ENCODE data around the gene SLC6A19.

Gene SLC6A19

DNA sequence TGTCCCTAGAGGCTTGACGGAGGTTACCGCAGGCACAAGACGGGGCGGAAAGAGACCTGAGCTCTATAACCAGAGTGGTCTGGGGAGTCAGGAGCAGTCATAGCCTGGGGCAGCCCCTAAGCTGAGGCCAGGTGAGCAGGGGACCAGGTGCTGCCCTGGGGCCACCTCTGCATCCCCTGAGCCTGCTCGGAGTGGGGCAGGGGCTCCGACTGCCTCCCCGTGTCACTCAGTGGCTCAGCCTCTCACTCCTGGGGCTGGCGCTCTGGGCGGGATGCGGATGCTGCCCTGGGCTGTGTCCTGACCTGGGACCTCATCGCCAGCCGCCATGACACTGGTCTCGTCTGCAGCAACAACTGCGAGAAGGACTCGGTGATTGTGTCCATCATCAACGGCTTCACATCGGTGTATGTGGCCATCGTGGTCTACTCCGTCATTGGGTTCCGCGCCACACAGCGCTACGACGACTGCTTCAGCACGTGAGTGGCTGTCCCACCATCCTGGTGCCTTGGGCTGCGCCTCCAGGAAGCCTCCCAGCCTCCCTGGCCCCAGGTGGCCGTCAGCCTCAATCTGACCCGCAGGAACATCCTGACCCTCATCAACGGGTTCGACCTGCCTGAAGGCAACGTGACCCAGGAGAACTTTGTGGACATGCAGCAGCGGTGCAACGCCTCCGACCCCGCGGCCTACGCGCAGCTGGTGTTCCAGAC, 15.0 kb downstream of the SLC6A19 start:
- in situ Hi-C loops (cut with MboI; ENCODE audit: low pct_unique_long_range_greater_than_20kb, low sequenced_read_pairs, unreplicated experiment): no loop called here
- TF ChIP-seq, protein P1, sequence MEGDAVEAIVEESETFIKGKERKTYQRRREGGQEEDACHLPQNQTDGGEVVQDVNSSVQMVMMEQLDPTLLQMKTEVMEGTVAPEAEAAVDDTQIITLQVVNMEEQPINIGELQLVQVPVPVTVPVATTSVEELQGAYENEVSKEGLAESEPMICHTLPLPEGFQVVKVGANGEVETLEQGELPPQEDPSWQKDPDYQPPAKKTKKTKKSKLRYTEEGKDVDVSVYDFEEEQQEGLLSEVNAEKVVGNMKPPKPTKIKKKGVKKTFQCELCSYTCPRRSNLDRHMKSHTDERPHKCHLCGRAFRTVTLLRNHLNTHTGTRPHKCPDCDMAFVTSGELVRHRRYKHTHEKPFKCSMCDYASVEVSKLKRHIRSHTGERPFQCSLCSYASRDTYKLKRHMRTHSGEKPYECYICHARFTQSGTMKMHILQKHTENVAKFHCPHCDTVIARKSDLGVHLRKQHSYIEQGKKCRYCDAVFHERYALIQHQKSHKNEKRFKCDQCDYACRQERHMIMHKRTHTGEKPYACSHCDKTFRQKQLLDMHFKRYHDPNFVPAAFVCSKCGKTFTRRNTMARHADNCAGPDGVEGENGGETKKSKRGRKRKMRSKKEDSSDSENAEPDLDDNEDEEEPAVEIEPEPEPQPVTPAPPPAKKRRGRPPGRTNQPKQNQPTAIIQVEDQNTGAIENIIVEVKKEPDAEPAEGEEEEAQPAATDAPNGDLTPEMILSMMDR (IDR thresholded peaks at IDR 0.05; ENCODE audit: extremely low read depth, insufficient read depth, missing control alignments): no peak

DNA sequence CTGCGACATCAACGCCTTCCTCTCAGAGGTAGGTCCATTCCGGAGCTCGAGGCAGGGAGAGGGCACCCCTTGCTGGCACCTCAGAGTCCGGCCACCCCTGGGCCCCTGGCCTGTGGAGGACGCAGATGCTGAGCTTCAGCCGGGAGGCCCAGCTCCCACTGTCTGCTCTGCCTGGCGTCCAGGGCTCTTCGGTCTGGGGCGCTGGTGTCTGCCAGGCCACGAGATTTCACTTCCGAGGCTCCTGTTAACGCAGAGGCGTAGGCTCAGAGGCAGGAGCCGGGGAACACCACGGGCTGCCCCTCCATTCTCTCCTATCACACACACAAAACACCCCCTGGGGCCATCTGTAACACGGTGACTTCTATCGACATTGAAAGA, 15.5 kb downstream of the SLC6A19 start:
- TF ChIP-seq, protein P1 (IDR thresholded peaks at IDR 0.05; ENCODE audit: extremely low read depth, insufficient read depth, missing control alignments): no peak
- in situ Hi-C loops (cut with MboI; ENCODE audit: low pct_unique_long_range_greater_than_20kb, low sequenced_read_pairs, unreplicated experiment): no loop called here

More for the DNA sequence above, 15.0 kb downstream of the SLC6A19 start:
- DNase-seq (ENCODE audit: low spot score): no peak

DNA sequence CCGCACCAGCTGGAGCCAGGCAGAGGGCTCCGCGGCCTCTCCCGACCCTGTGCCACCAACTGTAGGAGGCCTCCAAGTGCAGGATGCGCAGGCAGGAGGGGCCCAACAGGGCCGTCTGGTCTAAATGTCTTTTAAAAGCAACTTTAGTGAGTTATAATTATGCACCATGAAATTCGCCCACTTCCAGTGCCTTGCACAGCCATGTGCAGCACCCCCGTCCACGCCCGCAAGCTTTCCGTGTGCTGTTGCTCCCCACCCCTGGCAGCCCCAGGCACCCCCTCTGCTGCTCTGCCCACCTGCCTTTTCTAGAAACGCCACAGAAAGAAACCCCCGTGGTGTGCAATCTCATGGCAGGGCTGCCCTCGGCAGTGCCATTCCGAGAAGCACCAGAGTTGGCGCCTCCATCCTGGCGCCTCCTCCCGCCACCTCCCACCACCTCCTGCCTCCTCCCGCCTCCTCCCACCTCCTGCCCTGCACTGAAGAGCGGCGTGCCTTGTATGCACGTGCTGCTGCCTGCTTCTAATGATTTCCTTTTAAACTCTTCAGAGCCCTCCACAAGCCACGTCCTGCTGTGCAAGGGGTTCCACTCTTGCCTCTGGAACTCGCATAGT, 16.3 kb downstream of the SLC6A19 start:
- in situ Hi-C loops (cut with MboI; ENCODE audit: low pct_unique_long_range_greater_than_20kb, low sequenced_read_pairs, unreplicated experiment): no loop called here
- TF ChIP-seq, protein P1 (IDR thresholded peaks at IDR 0.05; ENCODE audit: extremely low read depth, insufficient read depth, missing control alignments): no peak
- DNase-seq (ENCODE audit: low spot score): no peak

More for the DNA sequence above, 15.5 kb downstream of the SLC6A19 start:
- no peak for DNase-seq (ENCODE audit: low spot score)

DNA sequence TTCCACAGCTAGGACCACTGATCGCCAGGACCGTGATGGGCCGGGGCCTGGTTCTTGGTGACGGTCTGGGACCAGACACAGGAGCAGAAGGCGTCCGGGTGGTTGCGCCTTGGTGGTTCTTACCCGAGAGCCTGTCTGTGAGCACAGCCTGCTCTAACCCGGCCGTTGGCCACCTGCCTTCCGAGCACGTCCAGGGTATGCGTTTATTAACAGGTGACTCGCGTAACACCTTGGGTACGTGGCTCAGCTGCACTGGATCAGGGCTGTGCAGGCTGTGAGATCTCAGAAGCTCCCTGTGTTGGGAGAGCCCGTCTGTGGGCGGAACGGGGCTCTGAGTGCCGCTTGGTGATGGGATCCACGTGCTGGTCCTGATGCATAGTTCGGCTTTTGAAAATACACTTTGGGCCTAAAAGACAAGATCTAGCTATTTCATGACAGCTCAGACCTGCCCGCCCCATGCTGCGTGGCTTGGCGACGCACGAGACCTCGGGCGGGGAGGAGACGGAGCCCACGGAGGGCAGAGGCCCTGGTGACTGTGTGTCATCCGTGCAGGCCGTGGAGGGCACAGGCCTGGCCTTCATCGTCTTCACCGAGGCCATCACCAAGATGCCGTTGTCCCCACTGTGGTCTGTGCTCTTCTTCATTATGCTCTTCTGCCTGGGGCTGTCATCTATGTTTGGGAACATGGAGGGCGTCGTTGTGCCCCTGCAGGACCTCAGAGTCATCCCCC, 17.1 kb downstream of the SLC6A19 start:
- no peak for DNase-seq (ENCODE audit: low spot score)
- TF ChIP-seq, protein P1 (IDR thresholded peaks at IDR 0.05; ENCODE audit: extremely low read depth, insufficient read depth, missing control alignments): no peak
- in situ Hi-C loops (cut with MboI; ENCODE audit: low pct_unique_long_range_greater_than_20kb, low sequenced_read_pairs, unreplicated experiment): no loop called here

DNA sequence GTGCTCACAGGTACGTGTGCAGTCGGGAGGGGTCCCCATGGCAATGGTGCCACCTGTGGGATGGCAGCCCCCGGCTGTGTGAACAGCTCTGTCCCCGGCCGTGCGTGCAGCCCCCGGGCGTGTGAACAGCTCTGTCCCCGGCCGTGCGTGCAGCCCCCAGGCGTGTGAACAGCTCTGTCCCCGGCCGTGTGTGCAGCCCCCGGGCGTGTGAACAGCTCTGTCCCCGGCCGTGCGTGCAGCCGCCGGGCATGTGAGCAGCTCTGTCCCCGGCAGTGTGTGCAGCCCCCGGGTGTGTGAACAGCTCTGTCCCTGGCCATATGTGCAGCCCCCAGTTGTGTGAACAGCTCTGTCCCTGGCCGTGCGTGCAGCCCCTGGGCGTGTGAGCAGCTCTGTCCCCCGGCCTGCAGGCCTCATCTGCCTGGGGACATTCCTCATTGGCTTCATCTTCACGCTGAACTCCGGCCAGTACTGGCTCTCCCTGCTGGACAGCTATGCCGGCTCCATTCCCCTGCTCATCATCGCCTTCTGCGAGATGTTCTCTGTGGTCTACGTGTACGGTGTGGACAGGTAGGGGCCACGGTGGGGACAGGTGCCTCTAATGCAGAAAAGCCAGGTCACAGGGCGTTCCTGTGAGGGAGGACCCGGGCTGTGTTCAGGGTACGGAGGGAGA, 17.8 kb downstream of the SLC6A19 start:
- TF ChIP-seq, protein P1 (IDR thresholded peaks at IDR 0.05; ENCODE audit: extremely low read depth, insufficient read depth, missing control alignments): no peak
- in situ Hi-C loops (cut with MboI; ENCODE audit: low pct_unique_long_range_greater_than_20kb, low sequenced_read_pairs, unreplicated experiment): no loop called here
- DNase-seq (ENCODE audit: low spot score): no peak

DNA sequence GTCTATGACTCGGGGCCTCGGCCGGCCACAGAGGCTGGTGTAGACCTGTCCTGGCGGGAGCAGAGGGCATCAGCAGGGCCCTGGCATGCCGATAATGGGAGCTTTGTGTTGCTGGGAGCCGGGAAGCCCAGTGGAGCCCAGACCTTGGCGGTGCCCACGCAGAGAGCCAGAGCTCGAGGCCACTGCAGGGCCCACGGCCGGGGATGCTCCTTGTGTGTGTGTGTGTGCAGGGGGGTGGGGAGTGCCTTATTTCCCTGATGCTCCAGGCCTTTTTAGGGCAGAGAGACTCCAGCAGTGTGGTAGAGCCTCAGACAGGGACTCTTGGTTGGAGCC, 18.3 kb downstream of the SLC6A19 start:
- in situ Hi-C loops (cut with MboI; ENCODE audit: low pct_unique_long_range_greater_than_20kb, low sequenced_read_pairs, unreplicated experiment): no loop called here
- no peak for DNase-seq (ENCODE audit: low spot score)
- TF ChIP-seq, protein P1 (IDR thresholded peaks at IDR 0.05; ENCODE audit: extremely low read depth, insufficient read depth, missing control alignments): no peak

Data from GM13977 (cell line).